ENCODE data around the gene AGFG1. TPM values are rescaled to one million over a fixed set of nuclear protein-coding genes. Genes with fewer than 3 reads are reported as not detected.
A peak's percentile ranks its signal among the peaks of the same experiment; 100 is the strongest.
"Not testable (repeated sequence)": the region's sequence is repeated elsewhere in the genome, so short reads cannot be mapped to it uniquely, and the experiment has no call there.

AGFG1 gene
- total and polyA plus RNA-seq, 2 donors (not counting 1 experiment from before 2014, with no cell fraction given) = 40.0 to 128 TPM

DNA sequence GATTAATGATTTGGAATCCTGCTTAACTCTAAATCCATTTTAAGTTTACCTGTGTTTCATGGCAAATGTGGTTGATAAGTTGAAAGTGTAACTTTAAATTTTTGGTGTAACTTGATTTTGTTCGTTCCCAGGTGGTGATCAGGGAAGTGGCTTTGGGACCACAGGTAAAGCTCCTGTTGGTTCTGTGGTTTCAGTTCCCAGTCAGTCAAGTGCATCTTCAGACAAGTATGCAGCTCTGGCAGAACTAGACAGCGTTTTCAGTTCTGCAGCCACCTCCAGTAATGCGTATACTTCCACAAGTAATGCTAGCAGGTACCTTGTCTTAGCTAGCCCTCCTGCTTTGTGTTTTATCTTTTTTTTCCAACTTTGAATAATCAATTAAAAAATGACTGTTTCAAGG lies 62.8 kb downstream of the AGFG1 start:
- Histone ChIP-seq H3K4me2 (ENCODE audit: extremely low read depth, insufficient read depth, low read length) (no peak overlapping the region), H3K36me3 (ENCODE audit: control insufficient read depth, insufficient read depth, low read length) (no peaks in the 10 kb centered on the region), H4K20me1 (ENCODE audit: control insufficient read depth, extremely low read depth, insufficient read depth, low read length) (no peaks in the 10 kb centered on the region)

GRCh38 chr2:227536445-227536844 lies 64.5 kb downstream of the AGFG1 start:
- Histone ChIP-seq H3K9ac (ENCODE audit: insufficient read depth, low read length) (no peak overlapping the region), H3K4me3 (replicated peaks in 1 of 4; ENCODE audit: control extremely low read depth in 1 of 4, insufficient read depth in 1 of 4, low read depth in 3 of 4, low read length in 4 of 4) (no peak overlapping the region), H3K79me2 (ENCODE audit: control insufficient read depth, insufficient read depth, low read length) (no peaks in the 10 kb centered on the region), H3K4me1 (ENCODE audit: control insufficient read depth, extremely low read depth, insufficient read depth, low read length) (no peaks in the 10 kb centered on the region), H3K36me3 (ENCODE audit: control insufficient read depth, insufficient read depth, low read length) (no peaks in the 10 kb centered on the region), H3K27me3 (ENCODE audit: control insufficient read depth, insufficient read depth, low read length) (no peaks in the 10 kb centered on the region), H4K20me1 (ENCODE audit: control insufficient read depth, extremely low read depth, insufficient read depth, low read length) (no peaks in the 10 kb centered on the region), H3K9me3 (ENCODE audit: control insufficient read depth, insufficient read depth, low read depth, low read length) (no peaks in the 10 kb centered on the region), H2AFZ (ENCODE audit: low read length) (no peak overlapping the region), H3K27ac (ENCODE audit: insufficient read depth, low read length) (no peak overlapping the region), H3K4me2 (ENCODE audit: extremely low read depth, insufficient read depth, low read length) (no peak overlapping the region)
- TF ChIP-seq, protein P1, sequence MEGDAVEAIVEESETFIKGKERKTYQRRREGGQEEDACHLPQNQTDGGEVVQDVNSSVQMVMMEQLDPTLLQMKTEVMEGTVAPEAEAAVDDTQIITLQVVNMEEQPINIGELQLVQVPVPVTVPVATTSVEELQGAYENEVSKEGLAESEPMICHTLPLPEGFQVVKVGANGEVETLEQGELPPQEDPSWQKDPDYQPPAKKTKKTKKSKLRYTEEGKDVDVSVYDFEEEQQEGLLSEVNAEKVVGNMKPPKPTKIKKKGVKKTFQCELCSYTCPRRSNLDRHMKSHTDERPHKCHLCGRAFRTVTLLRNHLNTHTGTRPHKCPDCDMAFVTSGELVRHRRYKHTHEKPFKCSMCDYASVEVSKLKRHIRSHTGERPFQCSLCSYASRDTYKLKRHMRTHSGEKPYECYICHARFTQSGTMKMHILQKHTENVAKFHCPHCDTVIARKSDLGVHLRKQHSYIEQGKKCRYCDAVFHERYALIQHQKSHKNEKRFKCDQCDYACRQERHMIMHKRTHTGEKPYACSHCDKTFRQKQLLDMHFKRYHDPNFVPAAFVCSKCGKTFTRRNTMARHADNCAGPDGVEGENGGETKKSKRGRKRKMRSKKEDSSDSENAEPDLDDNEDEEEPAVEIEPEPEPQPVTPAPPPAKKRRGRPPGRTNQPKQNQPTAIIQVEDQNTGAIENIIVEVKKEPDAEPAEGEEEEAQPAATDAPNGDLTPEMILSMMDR (conservative IDR thresholded peaks at IDR 0.05 in 1 of 2, IDR thresholded peaks at IDR 0.05 in 1 of 2; ENCODE audit: low read depth in 1 of 2, low read length in 2 of 2) = no peak
- TF ChIP-seq EZH2 (IDR thresholded peaks at IDR 0.05; ENCODE audit: low read length, missing control alignments) = no peak
- DNase-seq (ENCODE audit: low read depth in 2 of 2) = peak in 1 of 2 donors; percentile 20

More for the DNA sequence above, 62.8 kb downstream of the AGFG1 start:
- Histone ChIP-seq H2AFZ (ENCODE audit: low read length) (no peak overlapping the region), H3K4me1 (ENCODE audit: control insufficient read depth, extremely low read depth, insufficient read depth, low read length) (no peaks in the 10 kb centered on the region), H3K9me3 (ENCODE audit: control insufficient read depth, insufficient read depth, low read depth, low read length) (no peaks in the 10 kb centered on the region), H3K27me3 (ENCODE audit: control insufficient read depth, insufficient read depth, low read length) (no peaks in the 10 kb centered on the region), H3K27ac (ENCODE audit: insufficient read depth, low read length) (no peak overlapping the region), H3K4me3 (replicated peaks in 1 of 4; ENCODE audit: control extremely low read depth in 1 of 4, insufficient read depth in 1 of 4, low read depth in 3 of 4, low read length in 4 of 4) (no peak overlapping the region), H3K79me2 (ENCODE audit: control insufficient read depth, insufficient read depth, low read length) (no peaks in the 10 kb centered on the region), H3K9ac (ENCODE audit: insufficient read depth, low read length) (no peak overlapping the region)
- no peak for TF ChIP-seq EZH2 (IDR thresholded peaks at IDR 0.05; ENCODE audit: low read length, missing control alignments)
- TF ChIP-seq, protein P1 (conservative IDR thresholded peaks at IDR 0.05 in 1 of 2, IDR thresholded peaks at IDR 0.05 in 1 of 2; ENCODE audit: low read depth in 1 of 2, low read length in 2 of 2) = no peak
- no peak for DNase-seq (ENCODE audit: low read depth in 2 of 2)

DNA sequence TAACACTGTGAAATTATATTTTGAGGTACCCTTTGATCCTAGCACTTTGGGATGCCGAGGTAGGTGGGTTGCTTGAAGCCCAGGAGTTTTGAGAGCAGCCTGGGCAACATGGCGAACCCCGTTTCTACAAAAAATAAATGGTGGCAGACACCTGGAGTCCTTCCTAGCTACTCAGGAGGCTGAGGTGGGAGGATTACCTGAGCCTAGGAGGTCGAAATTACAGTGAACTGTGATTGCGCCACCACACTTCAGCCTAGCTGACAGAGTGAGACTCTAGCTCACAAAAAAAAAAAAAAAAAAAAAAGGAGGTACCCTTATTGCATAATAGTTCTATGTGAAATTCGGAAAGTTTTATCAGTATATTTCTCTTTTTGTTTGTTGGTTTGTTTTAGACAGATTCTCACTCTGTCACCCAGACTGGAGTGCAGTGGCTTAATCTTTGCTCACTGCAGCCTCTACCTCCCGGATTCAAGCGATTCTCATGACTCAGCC lies 67.6 kb downstream of the AGFG1 start:
- H3K36me3 ChIP-seq (ENCODE audit: control insufficient read depth, insufficient read depth, low read length) = no peaks in the 10 kb centered on the region
- TF ChIP-seq EZH2 (IDR thresholded peaks at IDR 0.05; ENCODE audit: low read length, missing control alignments) = no peak
- TF ChIP-seq, protein P1 (conservative IDR thresholded peaks at IDR 0.05 in 1 of 2, IDR thresholded peaks at IDR 0.05 in 1 of 2; ENCODE audit: low read depth in 1 of 2, low read length in 2 of 2) = no peak
- no peak overlapping the region for H3K4me2 ChIP-seq (ENCODE audit: extremely low read depth, insufficient read depth, low read length)
- H3K9ac ChIP-seq (ENCODE audit: insufficient read depth, low read length) = no peak overlapping the region
- H3K9me3 ChIP-seq (ENCODE audit: control insufficient read depth, insufficient read depth, low read depth, low read length) = no peaks in the 10 kb centered on the region
- DNase-seq (ENCODE audit: low read depth in 2 of 2) = no peak
- H3K27ac ChIP-seq (ENCODE audit: insufficient read depth, low read length) = no peak overlapping the region
- H3K4me1 ChIP-seq (ENCODE audit: control insufficient read depth, extremely low read depth, insufficient read depth, low read length) = no peaks in the 10 kb centered on the region
- no peaks in the 10 kb centered on the region for H4K20me1 ChIP-seq (ENCODE audit: control insufficient read depth, extremely low read depth, insufficient read depth, low read length)
- no peak overlapping the region for H2AFZ ChIP-seq (ENCODE audit: low read length)
- no peaks in the 10 kb centered on the region for H3K27me3 ChIP-seq (ENCODE audit: control insufficient read depth, insufficient read depth, low read length)
- H3K79me2 ChIP-seq (ENCODE audit: control insufficient read depth, insufficient read depth, low read length) = no peaks in the 10 kb centered on the region
- no peak overlapping the region for H3K4me3 ChIP-seq (replicated peaks in 1 of 4; ENCODE audit: control extremely low read depth in 1 of 4, insufficient read depth in 1 of 4, low read depth in 3 of 4, low read length in 4 of 4)

DNA sequence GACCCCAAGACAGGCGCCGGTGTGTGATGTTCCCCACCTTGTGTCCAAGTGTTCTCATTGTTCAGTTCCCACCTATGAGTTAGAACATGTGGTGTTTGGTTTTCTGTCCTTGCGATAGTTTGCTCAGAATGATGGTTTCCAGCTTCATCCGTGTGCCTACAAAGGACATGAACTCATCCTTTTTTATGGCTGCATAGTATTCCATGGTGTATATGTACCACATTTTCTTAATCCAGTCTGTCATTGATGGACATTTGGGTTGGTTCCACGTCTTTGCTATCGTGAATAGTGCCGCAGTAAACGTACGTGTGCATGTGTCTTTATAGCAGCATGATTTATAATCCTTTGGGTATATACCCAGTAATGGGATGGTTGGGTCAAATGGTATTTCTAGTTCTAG lies 68.4 kb downstream of the AGFG1 start:
- H3K27ac ChIP-seq (ENCODE audit: insufficient read depth, low read length); H3K79me2 ChIP-seq (ENCODE audit: control insufficient read depth, insufficient read depth, low read length); DNase-seq (ENCODE audit: low read depth in 2 of 2); H3K27me3 ChIP-seq (ENCODE audit: control insufficient read depth, insufficient read depth, low read length); H3K36me3 ChIP-seq (ENCODE audit: control insufficient read depth, insufficient read depth, low read length); H3K4me3 ChIP-seq (replicated peaks in 1 of 4; ENCODE audit: control extremely low read depth in 1 of 4, insufficient read depth in 1 of 4, low read depth in 3 of 4, low read length in 4 of 4); H3K9me3 ChIP-seq (ENCODE audit: control insufficient read depth, insufficient read depth, low read depth, low read length); H3K4me2 ChIP-seq (ENCODE audit: extremely low read depth, insufficient read depth, low read length); H3K4me1 ChIP-seq (ENCODE audit: control insufficient read depth, extremely low read depth, insufficient read depth, low read length); H2AFZ ChIP-seq (ENCODE audit: low read length); H4K20me1 ChIP-seq (ENCODE audit: control insufficient read depth, extremely low read depth, insufficient read depth, low read length); H3K9ac ChIP-seq (ENCODE audit: insufficient read depth, low read length): not testable (repeated sequence)

Data from fibroblast of lung (primary cell).